ENCODE results near the gene KRT32.
"Not testable (repeated sequence)": the region's sequence is repeated elsewhere in the genome, so short reads cannot be mapped to it uniquely, and the experiment has no call there.

The KRT32 gene

DNA sequence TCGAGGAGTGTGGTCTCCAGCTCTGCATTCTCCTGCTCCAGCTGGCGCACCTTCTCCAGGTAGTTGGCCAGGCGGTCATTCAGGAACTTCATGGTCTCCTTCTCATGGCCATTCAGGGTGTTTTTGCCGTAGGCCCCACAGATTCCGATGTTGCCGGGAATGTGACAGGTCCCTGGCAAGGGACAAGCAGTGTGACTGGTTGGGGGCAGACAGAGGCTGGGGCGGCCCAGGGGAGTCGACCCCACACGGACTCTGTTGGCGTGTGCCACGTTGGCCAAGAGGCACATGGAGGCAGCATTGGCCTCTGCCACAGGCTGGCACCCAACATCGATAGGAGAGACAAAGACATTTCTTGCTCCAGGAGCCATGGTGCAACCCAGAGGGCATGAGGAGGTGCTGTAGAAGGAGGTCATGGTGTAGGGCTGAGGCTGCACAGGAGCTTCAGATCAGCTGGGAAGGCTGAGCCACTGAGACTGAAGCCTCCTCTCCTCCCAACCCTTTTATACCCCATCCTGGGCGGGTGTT lies 43.0 kb downstream of the KRT32 start, which contains the start of gene KRT37:
Gene KRT37 (minus strand): TSS at position 475 of the 525 bp plus-strand sequence. CDS start 62 bp downstream, at position 413.
- DNase-seq = no peak

- DNase-seq = not testable (repeated sequence)
These were observed 44.6 kb downstream of the KRT32 start for GRCh38 chr17:41422586-41422985.

DNA sequence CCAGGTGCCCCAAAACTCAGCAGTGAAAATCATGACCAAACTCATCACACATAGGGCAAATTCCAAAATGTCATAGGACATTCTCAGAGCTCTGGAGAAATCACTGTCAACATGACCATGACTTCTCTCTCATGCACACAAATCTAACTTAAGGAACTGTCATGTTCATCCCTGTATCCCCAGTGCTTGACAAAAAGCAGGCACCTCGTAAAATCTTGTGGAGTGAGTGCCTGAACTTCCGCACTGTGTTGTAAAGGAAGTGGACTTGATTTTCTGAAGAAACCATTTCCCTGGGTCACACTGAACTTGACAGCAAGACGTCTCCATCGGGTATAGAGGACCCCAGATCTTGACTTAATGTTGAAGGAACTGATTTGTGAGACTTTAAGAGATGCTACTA lies 45.6 kb downstream of the KRT32 start:
- no peak for DNase-seq

DNA sequence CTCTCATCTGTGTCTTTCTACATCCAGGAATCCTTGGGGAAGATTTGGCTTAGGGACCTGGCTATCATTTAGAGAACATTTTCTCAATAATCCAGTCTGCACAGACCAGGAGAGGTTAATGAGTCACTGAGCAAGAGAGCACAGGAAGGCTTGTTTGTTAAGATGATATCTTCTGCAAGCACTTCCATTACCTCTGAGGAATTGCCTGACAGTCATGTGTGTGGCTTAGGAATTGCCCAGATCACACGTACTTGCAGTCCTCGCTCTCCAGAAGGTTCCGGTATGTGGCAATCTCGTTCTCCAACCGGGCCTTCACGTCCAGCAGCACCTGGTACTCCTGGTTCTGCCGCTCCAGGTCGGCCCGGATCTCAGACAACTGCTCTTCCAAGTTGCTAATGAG lies 46.1 kb downstream of the KRT32 start:
- DNase-seq = no peak

DNA sequence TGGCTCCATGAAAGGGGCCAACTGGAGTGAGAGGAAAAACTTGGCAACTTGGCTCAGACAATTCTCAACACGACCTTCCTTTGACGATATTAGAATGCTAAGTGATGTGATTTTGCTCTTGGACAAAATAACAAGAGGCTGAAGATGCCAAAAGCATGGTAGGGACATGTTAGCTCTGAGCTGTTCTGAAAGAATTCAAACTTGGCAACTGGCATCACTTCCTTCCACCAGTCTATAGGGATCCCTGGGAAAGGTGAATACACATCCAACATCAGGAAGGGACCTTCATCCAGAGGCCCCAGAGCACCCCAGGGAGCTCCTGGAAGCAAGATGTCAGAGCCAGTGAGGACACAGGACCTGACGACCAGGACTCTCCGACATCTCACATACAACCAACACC lies 47.1 kb downstream of the KRT32 start:
- no peak for DNase-seq

DNA sequence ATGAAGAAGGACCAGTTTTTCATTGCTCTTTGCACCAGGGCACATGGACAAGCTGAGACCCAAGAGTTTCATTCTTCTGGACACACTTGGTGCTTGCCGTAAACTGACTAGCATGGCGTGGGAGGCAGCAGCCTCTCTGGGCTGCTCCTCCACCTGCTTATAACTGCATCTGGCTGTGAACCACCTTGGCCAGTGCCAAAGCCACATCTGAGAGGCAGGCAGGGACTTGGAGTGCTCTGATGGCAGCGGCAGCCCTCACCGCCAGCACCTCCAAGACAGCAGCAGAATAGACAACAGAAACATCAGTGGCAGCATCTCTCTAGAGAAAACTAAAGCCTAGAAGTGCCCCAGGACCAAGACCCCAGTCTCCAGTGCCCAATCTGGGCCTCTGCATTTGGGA lies 47.5 kb downstream of the KRT32 start:
- DNase-seq = no peak

GRCh38 chr17:41418116-41418860 lies 48.9 kb downstream of the KRT32 start:
- DNase-seq = no peak

DNA sequence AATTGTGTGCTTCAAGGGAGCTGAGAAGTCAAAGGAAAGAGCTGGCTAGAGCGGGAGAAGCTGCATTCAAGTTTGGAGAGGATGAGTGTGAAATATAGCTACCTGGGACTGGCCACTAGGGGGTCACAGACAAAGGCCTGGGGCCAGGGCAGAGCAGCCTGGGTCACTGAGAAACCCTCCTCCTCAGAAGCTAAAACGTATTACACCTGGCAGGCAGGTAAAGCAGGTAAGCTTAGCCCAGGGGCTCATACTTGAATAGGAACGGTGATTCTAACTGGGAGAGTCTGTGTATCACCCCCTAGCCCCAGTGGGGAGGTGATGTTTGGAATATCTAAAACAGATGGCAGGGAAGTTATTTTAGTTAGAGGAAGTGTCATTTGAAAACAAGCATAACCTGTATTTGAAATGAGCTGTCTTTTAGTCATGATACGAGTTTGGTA lies 49.6 kb downstream of the KRT32 start:
- DNase-seq = no peak

- no peak for DNase-seq
These were observed 50.1 kb downstream of the KRT32 start for GRCh38 chr17:41417127-41417526.

DNA sequence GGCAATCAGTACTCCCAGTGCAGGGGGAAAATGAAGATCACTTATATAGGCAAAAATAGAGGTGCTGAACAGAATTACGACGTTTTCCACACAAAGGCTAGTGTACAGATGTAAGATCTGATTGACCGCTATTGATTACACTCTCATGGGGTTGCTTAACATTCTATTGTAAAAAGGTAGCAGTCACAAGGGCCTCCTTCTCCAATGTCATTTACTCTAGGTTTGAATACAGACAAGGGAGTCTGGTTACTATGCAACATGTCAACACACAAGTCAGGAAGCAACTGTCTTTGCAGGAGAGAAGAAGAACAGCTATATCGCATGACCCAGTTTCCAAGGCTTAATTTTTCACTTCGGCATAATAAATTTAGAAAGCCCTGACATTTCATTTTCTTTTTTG lies 50.7 kb downstream of the KRT32 start:
- DNase-seq = no peak

- DNase-seq = no peak
These were observed 51.3 kb downstream of the KRT32 start for GRCh38 chr17:41415833-41416335.

DNA sequence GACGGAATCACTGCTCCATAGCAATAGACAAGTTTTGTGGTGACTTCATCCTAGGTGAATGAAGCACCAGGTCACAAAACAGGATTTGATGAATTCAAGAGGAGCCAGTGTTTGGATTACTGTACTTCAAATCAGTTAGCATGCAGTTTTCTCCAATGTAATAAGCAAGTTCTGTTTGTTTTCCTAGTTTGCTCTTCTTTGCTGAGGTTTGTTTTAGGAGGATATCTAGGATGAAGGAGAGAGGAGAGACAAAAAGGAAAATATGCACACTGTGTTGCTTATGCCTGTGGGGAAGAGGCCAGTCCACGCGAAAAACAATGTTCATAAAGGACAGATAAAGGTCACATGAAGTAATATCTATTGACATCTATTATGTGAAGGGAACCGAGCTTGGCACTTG lies 51.8 kb downstream of the KRT32 start:
- no peak for DNase-seq

DNA sequence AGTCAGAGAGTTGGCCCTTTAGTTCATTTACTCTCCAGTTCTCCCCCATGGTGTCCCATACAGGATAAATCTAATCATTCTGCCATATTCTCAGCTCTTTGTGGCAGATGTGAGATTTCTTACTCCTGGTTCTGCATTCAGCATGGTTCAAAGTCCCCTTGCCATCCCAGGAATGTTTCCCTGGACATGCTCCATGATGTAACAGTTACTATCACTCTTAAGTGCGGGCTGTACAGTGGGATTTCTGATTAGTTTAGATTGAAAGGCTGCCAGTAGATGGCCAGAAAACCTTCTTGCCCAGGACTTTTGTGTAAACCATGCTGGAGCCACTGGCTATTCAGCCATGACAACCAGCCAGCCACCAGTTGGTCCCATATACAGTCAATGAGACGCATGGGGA lies 53.2 kb downstream of the KRT32 start:
- no peak for DNase-seq

GRCh38 chr17:41413353-41413957 lies 53.7 kb downstream of the KRT32 start:
- DNase-seq = no peak

DNA sequence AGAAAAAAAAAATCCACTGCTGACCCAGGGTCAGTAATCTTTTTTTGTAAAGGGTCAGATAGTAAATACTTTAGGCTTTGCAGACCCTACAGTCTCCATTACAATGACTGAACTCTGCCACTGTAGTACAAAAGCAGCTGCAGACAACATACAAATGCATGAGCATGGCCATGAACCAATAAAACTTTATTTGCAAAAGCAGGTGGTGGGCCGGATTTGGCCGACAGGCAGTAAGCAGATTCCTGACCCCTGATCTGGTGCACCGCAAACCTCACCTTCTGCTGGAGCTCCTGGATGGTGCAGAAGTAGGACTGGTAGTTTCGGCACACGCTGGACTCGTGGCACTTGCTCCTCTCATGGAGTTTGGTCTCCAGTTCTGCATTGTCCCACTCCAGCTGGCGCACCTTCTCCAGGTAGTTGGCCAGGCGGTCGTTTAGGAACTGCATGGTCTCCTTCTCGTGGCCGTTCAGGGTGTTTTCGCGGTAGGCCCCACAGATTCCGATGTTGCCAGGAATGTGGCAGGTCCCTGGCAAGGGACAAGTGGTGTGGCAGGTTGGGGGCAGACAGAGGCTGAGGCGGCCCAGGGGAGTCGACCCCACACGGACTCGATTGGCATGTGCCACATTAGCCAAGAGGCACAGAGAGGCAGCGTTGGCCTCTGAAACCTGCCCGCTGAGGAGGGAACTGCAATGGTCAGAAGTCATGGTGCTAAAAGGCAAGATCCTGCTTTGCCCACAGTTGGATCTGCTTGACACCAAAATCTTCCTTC lies 55.9 kb downstream of the KRT32 start:
- no peak for DNase-seq
